NCI-H1092 (cell line): ENCODE results near the gene TNFRSF14.

Experiments
- DNase-seq: peaks from one replicate; lab custom pipeline; 2025; lab: John Stamatoyannopoulos, UW

TNFRSF14 gene

GRCh38 chr1:2523891-2524609 lies 32.1 kb upstream of the TNFRSF14 start:
- DNase-seq: no peak

DNA sequence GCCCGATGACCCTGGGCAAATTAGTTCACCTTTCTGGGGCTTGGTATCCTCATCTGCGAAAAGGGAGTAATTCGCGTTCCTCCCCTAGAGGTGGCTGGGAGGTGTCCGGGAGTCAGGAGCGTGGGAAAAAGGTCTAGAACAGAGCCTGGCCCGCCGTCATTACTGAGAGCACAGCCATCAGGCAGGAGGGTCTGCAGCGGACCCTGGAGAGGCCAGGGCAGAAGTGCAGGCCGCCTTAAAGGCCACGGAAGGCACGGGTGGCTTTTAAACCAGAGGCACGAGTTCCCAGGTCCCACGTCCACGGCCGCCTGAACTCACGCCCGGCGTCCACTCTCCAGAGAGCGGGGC lies 30.6 kb upstream of the TNFRSF14 start:
- no peak for DNase-seq

DNA sequence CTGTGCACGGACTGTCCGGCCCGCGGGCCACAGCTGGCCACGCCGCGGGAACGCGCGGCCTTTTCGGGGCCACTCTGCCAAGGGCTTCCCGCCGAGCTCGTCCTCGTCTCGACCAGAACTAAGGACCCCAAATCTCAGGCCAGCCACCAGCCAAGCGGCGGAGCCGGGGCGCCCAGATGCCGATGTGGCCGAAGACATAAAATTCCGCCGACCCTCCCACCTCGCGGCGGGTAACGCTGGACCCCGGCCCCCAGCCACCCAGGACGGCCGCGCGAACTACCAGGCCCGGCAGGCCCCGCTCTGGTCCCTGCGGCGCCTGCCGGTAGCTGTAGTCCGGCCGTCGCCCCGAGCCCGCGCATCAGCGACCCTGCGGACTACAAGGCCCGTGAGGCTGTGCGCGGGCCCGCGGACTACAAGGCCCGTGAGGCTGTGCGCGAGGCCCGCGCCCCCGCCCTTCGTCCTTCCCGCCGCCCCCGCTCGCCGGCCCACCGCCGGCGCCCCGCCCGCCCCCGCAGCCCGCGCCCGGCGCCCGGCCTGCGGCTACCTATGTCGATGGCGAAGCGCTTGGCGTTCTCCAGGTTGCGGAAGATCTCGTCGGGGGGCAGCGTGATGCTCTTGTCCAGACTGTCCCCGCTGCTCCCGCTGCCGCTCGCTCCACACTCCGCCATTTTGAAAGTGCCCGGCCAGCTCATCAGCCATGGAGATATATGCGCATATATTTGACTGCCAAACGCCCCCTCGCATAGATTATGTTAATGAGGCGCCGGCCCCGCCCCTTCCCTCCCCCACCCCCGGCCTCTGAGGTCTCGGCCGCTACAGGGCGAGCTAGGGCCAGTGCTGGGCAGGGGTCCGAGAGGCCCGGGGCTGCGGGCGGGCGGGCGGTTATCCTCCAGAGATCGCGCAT lies 30.0 kb upstream of the TNFRSF14 start, which contains the start of gene PANK4:
TSS of gene PANK4 (minus strand) at position 677 of the 904 bp plus-strand sequence. CDS start at position 668, 9 bp downstream.
- DNase-seq: peak; percentile 81

GRCh38 chr1:2526824-2527555 lies 29.2 kb upstream of the TNFRSF14 start:
- DNase-seq: no peak

GRCh38 chr1:2527556-2527860 lies 28.7 kb upstream of the TNFRSF14 start:
- no peak for DNase-seq

- DNase-seq: no peak
Measured at GRCh38 chr1:2528016-2528415, 28.2 kb upstream of the TNFRSF14 start.

DNA sequence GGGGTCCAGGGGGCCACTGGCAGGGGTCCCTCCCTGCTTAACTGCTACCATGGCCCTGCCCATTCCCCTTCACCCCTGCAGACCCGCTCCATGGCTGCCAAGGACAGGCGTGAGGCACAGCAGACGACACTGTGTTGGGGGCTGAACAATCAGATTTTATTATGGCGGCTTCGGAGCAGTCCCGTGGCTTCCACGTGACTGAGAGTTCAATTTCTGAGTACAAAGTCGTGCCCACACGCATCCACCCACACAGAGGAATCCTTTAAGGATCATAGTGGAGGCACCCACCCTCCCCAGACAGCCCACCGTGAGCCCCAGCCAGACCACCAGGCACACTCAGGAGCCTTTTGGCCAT lies 27.6 kb upstream of the TNFRSF14 start:
- no peak for DNase-seq

DNA sequence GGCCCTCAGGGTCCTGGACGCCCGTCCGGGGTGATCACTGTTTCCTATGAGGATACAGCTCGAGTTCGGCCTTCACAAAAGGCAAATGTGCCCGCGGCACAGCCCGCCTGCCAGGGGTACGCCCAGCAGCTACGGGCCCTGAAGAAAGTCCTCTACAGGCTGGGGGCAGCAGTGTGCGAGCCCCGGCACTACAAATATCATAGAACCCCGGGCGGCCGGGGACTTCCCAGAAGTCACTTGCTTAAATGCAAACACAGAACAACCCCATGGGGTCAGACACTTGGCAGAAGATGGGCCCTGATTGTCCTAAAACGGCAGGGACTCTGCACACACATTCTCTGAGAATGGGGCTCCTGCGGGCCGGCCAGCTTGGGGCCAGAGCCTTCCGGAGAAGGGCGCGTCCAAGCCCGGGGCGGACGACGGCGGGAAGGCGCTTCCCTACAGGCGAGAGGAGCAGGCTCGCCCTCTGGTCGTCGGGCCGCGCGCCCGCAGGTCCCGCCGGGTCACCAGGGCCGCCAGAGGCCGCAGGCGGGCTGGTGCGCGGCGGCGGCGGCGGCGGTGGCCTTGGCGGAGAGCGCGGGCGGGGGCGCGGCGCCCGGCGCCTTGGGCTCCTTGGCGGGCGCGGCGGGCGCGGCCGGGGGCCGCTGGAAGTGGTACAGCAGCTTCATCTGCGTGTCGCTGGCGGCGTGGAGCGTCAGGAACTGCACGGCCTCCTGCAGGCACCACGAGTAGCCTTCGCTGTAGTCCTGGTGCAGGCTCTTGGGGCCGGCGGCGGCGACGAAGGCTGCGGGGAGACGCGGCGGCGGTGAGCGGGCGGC lies 27.0 kb upstream of the TNFRSF14 start:
- no peak for DNase-seq

DNA sequence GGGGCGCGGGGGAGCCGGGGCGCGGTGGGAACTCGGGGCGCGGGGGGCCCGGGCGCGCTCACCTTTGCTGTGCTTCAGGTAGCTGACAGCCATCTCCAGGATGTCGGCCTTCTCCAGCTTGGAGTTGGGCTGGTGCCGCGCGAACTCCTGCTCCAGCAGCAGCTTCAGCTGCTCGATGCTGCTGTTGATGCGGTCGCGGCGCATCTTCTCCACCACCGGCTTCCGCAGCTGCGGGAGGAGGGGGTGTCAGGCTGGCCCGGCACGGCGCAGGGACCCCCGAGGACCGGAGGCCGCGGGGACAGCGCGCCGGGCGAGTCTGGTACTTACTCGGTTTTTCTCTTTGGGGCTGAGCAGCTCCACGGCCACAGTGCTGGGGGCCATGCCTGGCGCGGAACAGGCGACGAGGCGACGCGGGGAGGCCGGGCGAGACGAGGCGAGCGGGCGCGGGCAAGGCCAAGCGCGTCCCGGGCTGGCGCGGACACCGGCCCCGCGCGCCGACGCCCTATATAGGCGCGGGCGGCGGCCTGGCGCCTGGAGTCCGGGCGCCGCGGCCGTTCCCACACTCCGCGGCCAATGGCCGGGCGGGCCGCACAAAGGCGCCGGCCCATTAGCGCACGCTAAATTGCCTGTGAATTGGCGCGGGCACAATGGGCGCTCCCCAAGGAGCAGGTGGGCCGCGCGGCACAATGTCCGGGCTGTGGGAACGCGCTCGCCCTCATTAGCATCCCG lies 26.2 kb upstream of the TNFRSF14 start, which contains the start of gene HES5:
TSS of gene HES5 (minus strand) at position 480 of the 729 bp plus-strand sequence. CDS start at position 381, 99 bp downstream.
- no peak for DNase-seq

GRCh38 chr1:2530513-2531361 lies 25.4 kb upstream of the TNFRSF14 start:
- DNase-seq: no peak

DNA sequence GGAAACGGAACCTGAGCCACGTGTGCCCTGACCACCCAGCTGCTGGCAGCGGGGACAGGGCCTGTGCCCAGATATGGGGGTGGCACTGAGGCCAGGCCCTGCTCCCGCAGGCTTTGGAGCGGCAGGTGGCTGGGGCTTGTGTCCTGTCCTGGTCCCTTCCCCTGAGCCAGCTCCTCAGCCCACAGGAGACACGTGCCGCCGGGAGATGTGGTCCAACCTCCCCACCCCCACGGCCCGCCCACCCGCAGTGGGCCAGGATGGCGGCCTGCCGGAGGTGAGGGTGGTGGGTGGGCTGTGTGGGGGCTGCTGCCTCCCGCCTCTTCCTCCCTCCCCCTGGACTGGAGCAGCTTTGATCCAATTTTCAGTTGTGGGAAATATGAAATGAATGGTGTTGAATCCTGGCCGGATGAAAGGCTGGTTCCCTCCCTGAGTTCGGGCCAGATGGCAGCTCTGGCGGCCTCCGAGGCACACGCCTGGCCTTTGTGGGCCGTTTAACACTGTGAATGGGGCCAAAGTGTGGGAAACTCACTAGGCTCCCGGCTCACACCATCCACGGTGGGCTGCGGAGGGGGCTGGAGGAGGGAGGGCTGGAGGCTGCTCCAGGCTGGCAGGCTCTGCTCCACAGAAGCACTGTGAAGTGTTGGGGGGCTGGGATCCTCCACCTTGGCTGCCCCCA lies 23.5 kb upstream of the TNFRSF14 start:
- no peak for DNase-seq

GRCh38 chr1:2533365-2533764 lies 22.8 kb upstream of the TNFRSF14 start:
- no peak for DNase-seq

- DNase-seq: no peak
Measured at GRCh38 chr1:2534315-2534686, 21.9 kb upstream of the TNFRSF14 start.

DNA sequence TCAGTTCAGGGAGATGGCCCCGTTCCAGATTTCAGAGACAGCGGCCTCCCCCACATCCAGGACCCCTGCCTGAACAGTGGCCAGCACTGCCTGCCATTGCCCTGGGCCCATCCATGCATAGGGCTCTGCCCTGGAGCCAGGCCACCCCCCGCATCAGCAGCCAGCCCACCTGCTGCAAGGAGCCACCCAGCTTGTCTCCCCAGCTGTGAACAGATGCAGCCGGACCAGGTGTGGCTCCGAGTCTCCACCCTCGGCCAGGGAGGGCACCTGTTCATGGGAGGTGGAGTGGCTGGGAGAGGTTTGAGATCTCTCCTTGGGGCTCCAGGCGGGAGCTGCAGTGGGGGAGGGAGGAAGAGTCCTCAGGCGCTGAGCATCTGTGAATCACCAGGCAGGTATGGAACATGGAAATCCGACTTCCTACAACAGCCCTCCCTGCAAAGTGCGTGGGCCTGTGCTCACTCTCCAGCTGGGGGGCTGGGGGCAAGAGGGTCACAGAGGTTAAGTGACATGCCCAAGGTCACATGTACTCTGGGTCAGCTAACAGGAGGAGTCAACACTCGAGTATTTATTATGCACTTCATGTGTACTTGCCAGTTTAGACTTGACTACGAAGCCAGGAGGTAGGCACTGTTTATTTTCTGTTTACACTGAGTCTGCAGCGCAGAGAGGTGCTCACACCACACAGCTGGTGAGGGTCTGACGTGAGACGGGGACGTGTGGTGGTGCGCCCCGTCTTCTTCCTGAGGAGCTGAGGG lies 21.3 kb upstream of the TNFRSF14 start:
- DNase-seq: no peak

DNA sequence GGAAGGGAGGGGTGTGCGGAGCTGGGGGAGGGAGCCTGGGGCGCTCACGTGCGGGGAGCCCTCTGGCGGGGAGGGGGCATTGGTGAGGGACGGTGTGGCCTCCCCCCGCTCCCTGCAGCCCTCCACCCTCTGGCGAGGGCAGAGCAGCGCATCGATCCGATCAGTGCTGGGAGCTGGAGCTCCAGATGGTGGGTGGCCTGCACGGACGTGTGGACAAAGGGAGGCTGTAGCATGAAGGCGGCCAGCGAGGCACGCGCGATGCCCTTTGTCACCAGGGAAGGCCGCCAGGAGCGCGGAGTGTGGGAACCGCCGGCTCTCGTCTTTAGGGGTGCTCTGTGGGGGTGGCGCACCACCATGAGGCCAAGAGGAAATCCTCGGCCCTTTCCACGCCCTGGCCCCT lies 20.7 kb upstream of the TNFRSF14 start:
- no peak for DNase-seq

- DNase-seq: no peak
Measured at GRCh38 chr1:2535981-2536380, 20.2 kb upstream of the TNFRSF14 start.

- DNase-seq: no peak
Measured at GRCh38 chr1:2537784-2538115, 18.4 kb upstream of the TNFRSF14 start.

- no peak for DNase-seq
Measured at GRCh38 chr1:2538376-2538775, 17.8 kb upstream of the TNFRSF14 start.

DNA sequence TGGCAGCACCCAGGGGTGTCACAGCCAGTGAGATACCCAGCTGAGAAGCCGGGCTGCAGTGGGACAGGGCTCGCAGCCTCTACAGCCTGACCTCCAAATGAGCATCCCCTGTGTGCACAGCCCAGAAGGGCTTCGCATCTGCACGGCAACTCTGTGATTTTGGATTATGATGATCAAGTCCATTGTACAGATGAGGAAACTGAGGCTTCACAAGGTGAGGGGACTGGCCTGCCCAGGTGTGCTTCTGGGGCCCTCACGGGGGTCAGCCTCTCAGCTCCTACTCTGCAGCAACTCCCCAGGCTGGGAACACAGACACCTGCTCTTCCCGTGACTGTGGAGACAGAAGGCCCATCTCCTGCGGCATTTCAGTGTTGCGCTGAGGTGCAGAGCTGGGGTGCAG lies 17.3 kb upstream of the TNFRSF14 start:
- no peak for DNase-seq
